SK-N-SH treated with all-trans-retinoic acid at 6 μM for 48 hours (cell line): ENCODE data around the gene RAB19.

Experiments
- ATAC-seq: fragments of 200-7000 bp; cut with Tn5 transposase; 3 replicates; pipeline ENCODE4 v1.9.1; 2020; ENCODE audit warnings: mild to moderate bottlenecking, moderate library complexity
- ARNTL ChIP-seq: fragments of 450-650 bp; formaldehyde crosslinking; IDR thresholded peaks from 2 replicates; pipeline ENCODE4 v1.5.0; 2020; ENCODE audit warnings: low read depth, mild to moderate bottlenecking, moderate library complexity, borderline replicate concordance
- BACH2 ChIP-seq: fragments of 250-450 bp; sonication (Bioruptor Pico); IDR thresholded peaks from 2 replicates; pipeline ENCODE4 v1.9.0; 2021; ENCODE audit warnings: mild to moderate bottlenecking, borderline replicate concordance
- CSDC2 ChIP-seq: fragments of 250-450 bp; sonication (Bioruptor Pico); IDR thresholded peaks from 2 replicates; pipeline ENCODE4 v1.5.0; 2020; ENCODE audit warnings: mild to moderate bottlenecking, moderate library complexity
- ESRRG ChIP-seq: fragments of 250-450 bp; sonication (Bioruptor Pico); IDR thresholded peaks from 2 replicates; pipeline ENCODE4 v1.6.1; 2021; ENCODE audit warnings: mild to moderate bottlenecking
- GLIS3 ChIP-seq: fragments of 250-450 bp; sonication (Bioruptor Pico); IDR thresholded peaks from 2 replicates; pipeline ENCODE4 v1.5.0; 2020; ENCODE audit warnings: mild to moderate bottlenecking, moderate library complexity
- ISL1 ChIP-seq: fragments of 250-450 bp; sonication (Bioruptor Pico); IDR thresholded peaks from 2 replicates; pipeline ENCODE4 v2.1.2; 2022; ENCODE audit warnings: mild to moderate bottlenecking, moderate library complexity
- OSR1 ChIP-seq: fragments of 250-450 bp; sonication (Bioruptor Pico); IDR thresholded peaks from 2 replicates; pipeline ENCODE4 v1.8.0; 2022; ENCODE audit warnings: moderate library complexity, mild to moderate bottlenecking, inconsistent platforms
- PPARA ChIP-seq: fragments of 250-450 bp; sonication (Bioruptor Pico); IDR thresholded peaks from 2 replicates; pipeline ENCODE4 v1.5.0; 2020; ENCODE audit warnings: mild to moderate bottlenecking, borderline replicate concordance
- TCF4 ChIP-seq: fragments of 250-450 bp; sonication (Bioruptor Pico); IDR thresholded peaks from 2 replicates; pipeline ENCODE4 v1.8.0; 2021; ENCODE audit warnings: mild to moderate bottlenecking, moderate library complexity, borderline replicate concordance
- TSHZ2 ChIP-seq: fragments of 250-450 bp; sonication (Bioruptor Pico); IDR thresholded peaks from 2 replicates; pipeline ENCODE4 v1.5.0; 2020; ENCODE audit warnings: mild to moderate bottlenecking, moderate library complexity
- ZC3H10 ChIP-seq: fragments of 250-450 bp; sonication (Bioruptor Pico); IDR thresholded peaks from 2 replicates; pipeline ENCODE4 v1.5.1; 2021; ENCODE audit warnings: mild to moderate bottlenecking, moderate library complexity
- ZFP3 ChIP-seq: fragments of 250-450 bp; sonication (Bioruptor Pico); IDR thresholded peaks from 2 replicates; pipeline ENCODE4 v1.5.0; 2020; ENCODE audit warnings: mild to moderate bottlenecking, moderate library complexity
- ZFP30 ChIP-seq: fragments of 450-650 bp; formaldehyde crosslinking; IDR thresholded peaks from 2 replicates; pipeline ENCODE4 v1.5.0; 2022; ENCODE audit warnings: mild to moderate bottlenecking, moderate library complexity
- ZNF70 ChIP-seq: fragments of 450-650 bp; formaldehyde crosslinking; IDR thresholded peaks from 2 replicates; pipeline ENCODE4 v1.5.0; 2020; ENCODE audit warnings: mild to moderate bottlenecking, moderate library complexity
- ZNF8 ChIP-seq: fragments of 450-650 bp; formaldehyde crosslinking; IDR thresholded peaks from 2 replicates; pipeline ENCODE4 v1.5.0; 2020; ENCODE audit warnings: mild to moderate bottlenecking, moderate library complexity
- TF ChIP-seq, protein P1 (sequence below): fragments of 250-450 bp; sonication (Bioruptor Pico); IDR thresholded peaks from 2 replicates; pipeline ENCODE4 v1.5.1; 2020; ENCODE audit warnings: low read depth, mild to moderate bottlenecking, moderate library complexity
- TF ChIP-seq, protein P2 (sequence below): fragments of 250-450 bp; sonication (Bioruptor Pico); IDR thresholded peaks from 2 replicates; pipeline ENCODE4 v1.8.0; 2020; ENCODE audit warnings: mild to moderate bottlenecking, moderate library complexity, borderline replicate concordance
- TF ChIP-seq, protein P3 (sequence below): fragments of 250-450 bp; sonication (Bioruptor Pico); IDR thresholded peaks from 2 replicates; pipeline ENCODE4 v1.5.1; 2021; ENCODE audit warnings: mild to moderate bottlenecking, moderate library complexity
- TF ChIP-seq, protein P4 (sequence below): fragments of 250-450 bp; sonication (Bioruptor Pico); IDR thresholded peaks from 2 replicates; pipeline ENCODE4 v1.8.0; 2021; ENCODE audit warnings: low read depth, mild to moderate bottlenecking, moderate library complexity, borderline replicate concordance

Gene RAB19

GRCh38 chr7:140393756-140394306 lies 10.0 kb upstream of the RAB19 start:
- no peak for ATAC-seq
- TF ChIP-seq, protein P1, sequence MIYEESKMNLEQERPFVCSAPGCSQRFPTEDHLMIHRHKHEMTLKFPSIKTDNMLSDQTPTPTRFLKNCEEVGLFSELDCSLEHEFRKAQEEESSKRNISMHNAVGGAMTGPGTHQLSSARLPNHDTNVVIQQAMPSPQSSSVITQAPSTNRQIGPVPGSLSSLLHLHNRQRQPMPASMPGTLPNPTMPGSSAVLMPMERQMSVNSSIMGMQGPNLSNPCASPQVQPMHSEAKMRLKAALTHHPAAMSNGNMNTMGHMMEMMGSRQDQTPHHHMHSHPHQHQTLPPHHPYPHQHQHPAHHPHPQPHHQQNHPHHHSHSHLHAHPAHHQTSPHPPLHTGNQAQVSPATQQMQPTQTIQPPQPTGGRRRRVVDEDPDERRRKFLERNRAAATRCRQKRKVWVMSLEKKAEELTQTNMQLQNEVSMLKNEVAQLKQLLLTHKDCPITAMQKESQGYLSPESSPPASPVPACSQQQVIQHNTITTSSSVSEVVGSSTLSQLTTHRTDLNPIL (CRISPR knock-in tag) = no peak
- TF ChIP-seq GLIS3 (CRISPR knock-in tag) (no peak), ZNF70 (no peak), BACH2 (CRISPR knock-in tag) (no peak), ZNF8 (CRISPR knock-in tag) (no peak), TCF4 (CRISPR knock-in tag) (no peak), ESRRG (no peak), TSHZ2 (no peak), ZFP30 (CRISPR knock-in tag) (no peak), PPARA (CRISPR knock-in tag) (no peak), OSR1 (no peak)
- TF ChIP-seq, protein P2, sequence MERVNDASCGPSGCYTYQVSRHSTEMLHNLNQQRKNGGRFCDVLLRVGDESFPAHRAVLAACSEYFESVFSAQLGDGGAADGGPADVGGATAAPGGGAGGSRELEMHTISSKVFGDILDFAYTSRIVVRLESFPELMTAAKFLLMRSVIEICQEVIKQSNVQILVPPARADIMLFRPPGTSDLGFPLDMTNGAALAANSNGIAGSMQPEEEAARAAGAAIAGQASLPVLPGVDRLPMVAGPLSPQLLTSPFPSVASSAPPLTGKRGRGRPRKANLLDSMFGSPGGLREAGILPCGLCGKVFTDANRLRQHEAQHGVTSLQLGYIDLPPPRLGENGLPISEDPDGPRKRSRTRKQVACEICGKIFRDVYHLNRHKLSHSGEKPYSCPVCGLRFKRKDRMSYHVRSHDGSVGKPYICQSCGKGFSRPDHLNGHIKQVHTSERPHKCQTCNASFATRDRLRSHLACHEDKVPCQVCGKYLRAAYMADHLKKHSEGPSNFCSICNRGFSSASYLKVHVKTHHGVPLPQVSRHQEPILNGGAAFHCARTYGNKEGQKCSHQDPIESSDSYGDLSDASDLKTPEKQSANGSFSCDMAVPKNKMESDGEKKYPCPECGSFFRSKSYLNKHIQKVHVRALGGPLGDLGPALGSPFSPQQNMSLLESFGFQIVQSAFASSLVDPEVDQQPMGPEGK (CRISPR knock-in tag) = no peak
- TF ChIP-seq, protein P3, sequence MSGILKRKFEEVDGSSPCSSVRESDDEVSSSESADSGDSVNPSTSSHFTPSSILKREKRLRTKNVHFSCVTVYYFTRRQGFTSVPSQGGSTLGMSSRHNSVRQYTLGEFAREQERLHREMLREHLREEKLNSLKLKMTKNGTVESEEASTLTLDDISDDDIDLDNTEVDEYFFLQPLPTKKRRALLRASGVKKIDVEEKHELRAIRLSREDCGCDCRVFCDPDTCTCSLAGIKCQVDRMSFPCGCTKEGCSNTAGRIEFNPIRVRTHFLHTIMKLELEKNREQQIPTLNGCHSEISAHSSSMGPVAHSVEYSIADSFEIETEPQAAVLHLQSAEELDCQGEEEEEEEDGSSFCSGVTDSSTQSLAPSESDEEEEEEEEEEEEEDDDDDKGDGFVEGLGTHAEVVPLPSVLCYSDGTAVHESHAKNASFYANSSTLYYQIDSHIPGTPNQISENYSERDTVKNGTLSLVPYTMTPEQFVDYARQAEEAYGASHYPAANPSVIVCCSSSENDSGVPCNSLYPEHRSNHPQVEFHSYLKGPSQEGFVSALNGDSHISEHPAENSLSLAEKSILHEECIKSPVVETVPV (CRISPR knock-in tag) = no peak
- TF ChIP-seq, protein P4, sequence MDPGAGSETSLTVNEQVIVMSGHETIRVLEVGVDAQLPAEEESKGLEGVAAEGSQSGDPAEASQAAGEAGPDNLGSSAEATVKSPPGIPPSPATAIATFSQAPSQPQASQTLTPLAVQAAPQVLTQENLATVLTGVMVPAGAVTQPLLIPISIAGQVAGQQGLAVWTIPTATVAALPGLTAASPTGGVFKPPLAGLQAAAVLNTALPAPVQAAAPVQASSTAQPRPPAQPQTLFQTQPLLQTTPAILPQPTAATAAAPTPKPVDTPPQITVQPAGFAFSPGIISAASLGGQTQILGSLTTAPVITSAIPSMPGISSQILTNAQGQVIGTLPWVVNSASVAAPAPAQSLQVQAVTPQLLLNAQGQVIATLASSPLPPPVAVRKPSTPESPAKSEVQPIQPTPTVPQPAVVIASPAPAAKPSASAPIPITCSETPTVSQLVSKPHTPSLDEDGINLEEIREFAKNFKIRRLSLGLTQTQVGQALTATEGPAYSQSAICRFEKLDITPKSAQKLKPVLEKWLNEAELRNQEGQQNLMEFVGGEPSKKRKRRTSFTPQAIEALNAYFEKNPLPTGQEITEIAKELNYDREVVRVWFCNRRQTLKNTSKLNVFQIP (CRISPR knock-in tag) = no peak

DNA sequence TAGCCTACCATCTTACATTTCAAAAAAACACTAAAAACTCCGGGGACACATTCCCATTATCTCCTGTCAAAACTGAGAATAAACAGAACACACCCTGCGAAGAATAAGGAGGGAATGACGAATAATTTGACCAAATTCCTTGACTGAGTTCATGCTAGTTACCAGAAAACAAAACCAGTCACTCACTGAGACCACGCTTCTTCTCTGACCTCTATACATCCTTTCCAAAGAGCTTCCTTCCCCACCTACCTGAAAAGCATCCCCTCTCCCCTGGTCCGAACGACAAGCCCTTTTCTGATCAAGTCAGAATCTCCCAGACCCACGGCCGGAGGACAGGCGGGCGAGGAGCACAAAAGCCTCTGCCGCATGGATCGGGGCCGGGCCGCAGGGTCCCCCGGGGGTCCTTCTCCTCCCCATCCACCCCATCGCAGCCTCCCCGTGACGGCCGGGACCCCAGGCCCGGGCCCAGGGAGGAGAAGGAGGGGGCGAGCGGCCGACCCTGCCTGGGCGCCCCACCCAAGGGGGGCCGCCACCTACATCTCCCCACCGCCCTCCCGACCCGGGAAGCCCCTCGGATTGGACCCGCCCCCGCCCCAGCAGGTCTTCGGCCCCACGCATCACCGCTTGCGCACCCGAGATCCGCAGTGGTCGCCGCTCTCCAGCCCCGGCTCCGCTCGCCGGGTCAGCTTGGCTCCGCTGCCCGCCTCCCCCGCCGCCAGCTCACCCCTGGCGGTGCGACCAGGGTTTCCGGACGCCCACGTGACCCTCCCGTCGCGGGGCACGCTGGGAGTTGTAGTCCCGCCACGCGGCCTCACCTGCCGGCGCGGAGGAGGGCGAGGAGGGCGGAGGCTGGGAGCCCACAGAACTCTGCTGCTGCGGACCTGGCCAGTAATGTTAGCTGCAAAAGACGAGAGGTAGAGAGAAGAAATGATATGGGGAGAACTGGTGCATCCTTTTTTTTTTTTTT lies 5.8 kb upstream of the RAB19 start, which contains the start of gene SLC37A3:
SLC37A3 (minus strand) TSS at position 747 of the 967 bp plus-strand sequence. CDS start 16,004 bp downstream, outside the sequence.
- peak; percentile 93 for ATAC-seq
- TF ChIP-seq ISL1 (peak; percentile 88), ZNF8 (CRISPR knock-in tag) (no peak), ZFP3 (CRISPR knock-in tag) (no peak), GLIS3 (CRISPR knock-in tag) (peak; percentile 63; the same call in 1 of the 2 replicates), TSHZ2 (no peak), BACH2 (CRISPR knock-in tag) (no peak), ARNTL (CRISPR knock-in tag) (no peak), ZC3H10 (CRISPR knock-in tag) (peak; percentile 57; the same call in 1 of the 2 replicates), CSDC2 (CRISPR knock-in tag) (no peak)
- TF ChIP-seq, protein P1 (CRISPR knock-in tag) = 0 out of 2 replicates have a peak, but pooled peaks have one; percentile 43
- TF ChIP-seq, protein P2 (CRISPR knock-in tag) = peak; percentile 61; the same call in 1 of the 2 replicates
- TF ChIP-seq, protein P3 (CRISPR knock-in tag) = no peak
